SK-N-SH treated with all-trans-retinoic acid at 6 μM for 48 hours (cell line): ENCODE measurements around the gene NR1H4.

ENCODE experiments used
- ATAC-seq: fragments of 200-7000 bp; cut with Tn5 transposase; 3 replicates; pipeline ENCODE4 v1.9.1; 2020; ENCODE audit warnings: mild to moderate bottlenecking, moderate library complexity
- ARNTL ChIP-seq: fragments of 450-650 bp; formaldehyde crosslinking; IDR thresholded peaks from 2 replicates; pipeline ENCODE4 v1.5.0; 2020; ENCODE audit warnings: low read depth, mild to moderate bottlenecking, moderate library complexity, borderline replicate concordance
- CREB5 ChIP-seq: fragments of 250-450 bp; sonication (Bioruptor Pico); IDR thresholded peaks from 2 replicates; pipeline ENCODE4 v1.5.1; 2020; ENCODE audit warnings: low read depth, mild to moderate bottlenecking, moderate library complexity
- CSDC2 ChIP-seq: fragments of 250-450 bp; sonication (Bioruptor Pico); IDR thresholded peaks from 2 replicates; pipeline ENCODE4 v1.5.0; 2020; ENCODE audit warnings: mild to moderate bottlenecking, moderate library complexity
- CSRNP3 ChIP-seq: fragments of 250-450 bp; sonication (Bioruptor Pico); IDR thresholded peaks from 2 replicates; pipeline ENCODE4 v1.5.1; 2021; ENCODE audit warnings: mild to moderate bottlenecking, moderate library complexity
- GLIS3 ChIP-seq: fragments of 250-450 bp; sonication (Bioruptor Pico); IDR thresholded peaks from 2 replicates; pipeline ENCODE4 v1.5.0; 2020; ENCODE audit warnings: mild to moderate bottlenecking, moderate library complexity
- OSR1 ChIP-seq: fragments of 250-450 bp; sonication (Bioruptor Pico); IDR thresholded peaks from 2 replicates; pipeline ENCODE4 v1.8.0; 2022; ENCODE audit warnings: moderate library complexity, mild to moderate bottlenecking, inconsistent platforms
- PATZ1 ChIP-seq: fragments of 250-450 bp; sonication (Bioruptor Pico); IDR thresholded peaks from 2 replicates; pipeline ENCODE4 v1.8.0; 2020; ENCODE audit warnings: mild to moderate bottlenecking, moderate library complexity, borderline replicate concordance
- POU6F1 ChIP-seq: fragments of 250-450 bp; sonication (Bioruptor Pico); IDR thresholded peaks from 2 replicates; pipeline ENCODE4 v1.8.0; 2021; ENCODE audit warnings: low read depth, mild to moderate bottlenecking, moderate library complexity, borderline replicate concordance
- PPARA ChIP-seq: fragments of 250-450 bp; sonication (Bioruptor Pico); IDR thresholded peaks from 2 replicates; pipeline ENCODE4 v1.5.0; 2020; ENCODE audit warnings: mild to moderate bottlenecking, borderline replicate concordance
- RARB ChIP-seq: fragments of 250-450 bp; sonication (Bioruptor Pico); IDR thresholded peaks from 2 replicates; pipeline ENCODE4 v1.8.0; 2021; ENCODE audit warnings: mild to moderate bottlenecking, moderate library complexity
- SNAI2 ChIP-seq: fragments of 250-450 bp; sonication (Bioruptor Pico); IDR thresholded peaks from 2 replicates; pipeline ENCODE4 v1.5.0; 2020; ENCODE audit warnings: mild to moderate bottlenecking, moderate library complexity
- TCF4 ChIP-seq: fragments of 250-450 bp; sonication (Bioruptor Pico); IDR thresholded peaks from 2 replicates; pipeline ENCODE4 v1.8.0; 2021; ENCODE audit warnings: mild to moderate bottlenecking, moderate library complexity, borderline replicate concordance
- TOX ChIP-seq: fragments of 250-450 bp; sonication (Bioruptor Pico); IDR thresholded peaks from 2 replicates; pipeline ENCODE4 v1.8.0; 2021; ENCODE audit warnings: mild to moderate bottlenecking, moderate library complexity, borderline replicate concordance
- TSHZ2 ChIP-seq: fragments of 250-450 bp; sonication (Bioruptor Pico); IDR thresholded peaks from 2 replicates; pipeline ENCODE4 v1.5.0; 2020; ENCODE audit warnings: mild to moderate bottlenecking, moderate library complexity
- ZFP3 ChIP-seq: fragments of 250-450 bp; sonication (Bioruptor Pico); IDR thresholded peaks from 2 replicates; pipeline ENCODE4 v1.5.0; 2020; ENCODE audit warnings: mild to moderate bottlenecking, moderate library complexity
- ZFP30 ChIP-seq: fragments of 450-650 bp; formaldehyde crosslinking; IDR thresholded peaks from 2 replicates; pipeline ENCODE4 v1.5.0; 2022; ENCODE audit warnings: mild to moderate bottlenecking, moderate library complexity
- ZNF565 ChIP-seq: fragments of 450-650 bp; formaldehyde crosslinking; conservative IDR thresholded peaks from 2 replicates; pipeline ENCODE4 v1.5.0; 2020; ENCODE audit warnings: low read depth, mild to moderate bottlenecking, moderate library complexity
- ZNF70 ChIP-seq: fragments of 450-650 bp; formaldehyde crosslinking; IDR thresholded peaks from 2 replicates; pipeline ENCODE4 v1.5.0; 2020; ENCODE audit warnings: mild to moderate bottlenecking, moderate library complexity

The NR1H4 gene

GRCh38 chr12:100435957-100436356, 37.7 kb upstream of the NR1H4 start:
- TF ChIP-seq CSRNP3 (CRISPR knock-in tag) = no peak
- TF ChIP-seq POU6F1 = no peak
- no peak for TF ChIP-seq OSR1 (CRISPR knock-in tag)
- no peak for TF ChIP-seq ZNF565 (CRISPR knock-in tag)
- TF ChIP-seq TSHZ2 (CRISPR knock-in tag) = no peak
- TF ChIP-seq GLIS3 (CRISPR knock-in tag) = no peak
- no peak for TF ChIP-seq SNAI2 (CRISPR knock-in tag)
- no peak for TF ChIP-seq CSDC2 (CRISPR knock-in tag)
- no peak for TF ChIP-seq CREB5
- no peak for TF ChIP-seq RARB
- no peak for ATAC-seq

GRCh38 chr12:100437038-100437841, 36.4 kb upstream of the NR1H4 start:
- ATAC-seq = no peak
- TF ChIP-seq PPARA = no peak
- no peak for TF ChIP-seq OSR1 (CRISPR knock-in tag)
- no peak for TF ChIP-seq ZNF565 (CRISPR knock-in tag)
- TF ChIP-seq CSDC2 (CRISPR knock-in tag) = no peak
- TF ChIP-seq ZNF70 = no peak
- no peak for TF ChIP-seq ARNTL
- TF ChIP-seq TOX (CRISPR knock-in tag) = no peak
- no peak for TF ChIP-seq CREB5
- TF ChIP-seq POU6F1 = no peak
- TF ChIP-seq TSHZ2 (CRISPR knock-in tag) = no peak
- TF ChIP-seq ZFP30 (CRISPR knock-in tag) = no peak
- TF ChIP-seq RARB = no peak
- no peak for TF ChIP-seq PATZ1 (CRISPR knock-in tag)
- no peak for TF ChIP-seq ZFP3 (CRISPR knock-in tag)
- TF ChIP-seq CSRNP3 (CRISPR knock-in tag) = no peak
- no peak for TF ChIP-seq SNAI2 (CRISPR knock-in tag)
- TF ChIP-seq TCF4 (CRISPR knock-in tag) = no peak
